SHP77 treated with DMSO at 0.1 percent for 48 hours (cell line): ENCODE data around the gene CDH13.

Experiments
- DNase-seq: peaks from one replicate; lab custom pipeline; 2025; lab: John Stamatoyannopoulos, UW

CDH13 gene

DNA sequence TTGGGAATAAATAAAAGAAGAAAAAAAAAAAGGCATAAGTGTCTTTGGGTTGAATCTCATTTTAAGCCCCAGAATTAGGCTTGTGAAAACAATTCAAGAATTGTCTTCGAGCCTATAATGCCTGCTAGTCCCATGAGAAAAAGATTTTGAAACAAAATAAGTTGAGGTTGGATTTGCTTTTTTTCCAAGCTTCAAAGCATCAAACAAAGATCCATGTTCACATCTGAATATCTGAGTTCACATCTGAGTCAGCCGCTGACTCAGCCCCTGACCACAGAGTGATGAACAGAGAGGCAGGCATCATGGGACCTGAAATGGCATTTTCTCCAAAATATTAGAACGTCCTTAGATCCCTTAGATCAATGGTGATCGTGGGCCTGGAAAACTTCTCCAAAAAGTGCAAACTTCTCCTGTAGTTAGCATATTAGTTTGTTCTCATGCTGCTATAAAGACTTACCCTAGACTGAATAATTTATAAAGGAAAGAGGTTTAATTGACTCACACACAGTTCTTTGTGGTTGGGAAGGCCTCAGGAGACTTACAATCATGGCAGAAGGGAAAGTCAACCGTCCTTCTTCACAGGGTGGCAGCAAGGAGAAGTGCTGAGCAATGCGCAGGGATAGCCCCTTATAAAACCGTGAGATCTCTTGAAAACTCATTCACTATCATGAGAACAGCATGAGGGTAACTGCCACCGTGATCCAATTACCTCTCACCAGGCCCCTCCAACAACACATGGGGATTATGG lies 886.4 kb downstream of the CDH13 start:
- DNase-seq = no peak

DNA sequence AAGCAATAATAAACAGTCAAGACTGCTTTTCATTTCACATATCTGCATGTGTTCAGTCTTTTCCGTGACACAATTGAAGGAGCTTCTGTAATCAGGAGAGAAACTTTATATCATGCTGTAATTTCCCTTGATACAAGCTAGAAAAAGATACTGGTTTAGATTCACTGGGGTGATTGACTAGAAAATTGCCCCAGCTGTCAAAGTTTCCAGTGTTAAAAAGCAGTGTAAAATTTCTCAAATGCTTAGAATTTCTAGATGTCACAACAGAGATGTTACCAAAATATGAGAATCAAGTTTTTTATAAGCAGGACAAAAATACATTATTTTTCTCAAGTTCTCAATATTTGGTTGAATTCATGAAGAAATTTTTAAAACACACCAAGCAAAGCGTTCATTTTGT lies 888.6 kb downstream of the CDH13 start:
- no peak for DNase-seq

DNA sequence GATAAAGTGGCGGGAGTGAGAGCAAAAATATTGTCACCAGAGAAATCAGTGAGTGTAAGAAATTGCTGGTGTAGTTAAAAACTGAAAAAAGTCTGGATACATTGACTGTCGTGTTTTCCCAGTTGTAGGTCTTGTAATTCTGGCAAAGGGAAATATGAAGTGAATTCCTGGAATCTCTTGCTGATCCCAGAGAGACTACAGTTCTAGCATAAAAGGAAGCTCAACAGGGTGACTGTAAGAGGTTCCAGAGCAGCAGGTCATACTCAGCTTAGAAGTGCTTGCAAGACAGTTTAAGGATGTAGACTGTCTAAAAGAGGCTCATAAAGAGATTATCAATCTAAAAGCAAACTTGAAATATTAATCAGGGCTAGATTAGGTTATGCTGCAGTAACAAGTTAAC lies 890.2 kb downstream of the CDH13 start:
- DNase-seq = no peak

DNA sequence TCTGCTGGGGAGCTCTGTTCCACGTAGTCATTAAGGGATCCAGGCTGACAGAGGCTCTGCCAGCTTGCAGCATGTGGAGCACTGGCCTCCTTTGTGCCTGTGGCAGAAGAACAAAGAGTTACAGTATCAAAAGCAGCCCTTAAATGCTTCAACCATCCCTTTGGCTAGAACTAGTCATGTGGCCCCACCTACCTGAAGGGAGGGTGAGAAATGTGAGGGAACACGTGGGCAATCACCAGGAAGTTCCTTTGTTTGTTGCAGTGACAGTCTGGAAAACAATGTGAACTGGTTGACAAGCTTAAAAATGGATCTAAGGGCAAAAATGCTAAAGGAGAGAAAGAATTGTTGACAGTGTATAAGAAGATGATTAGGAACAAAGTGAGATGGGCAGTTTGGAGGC lies 890.6 kb downstream of the CDH13 start:
- DNase-seq = no peak

DNA sequence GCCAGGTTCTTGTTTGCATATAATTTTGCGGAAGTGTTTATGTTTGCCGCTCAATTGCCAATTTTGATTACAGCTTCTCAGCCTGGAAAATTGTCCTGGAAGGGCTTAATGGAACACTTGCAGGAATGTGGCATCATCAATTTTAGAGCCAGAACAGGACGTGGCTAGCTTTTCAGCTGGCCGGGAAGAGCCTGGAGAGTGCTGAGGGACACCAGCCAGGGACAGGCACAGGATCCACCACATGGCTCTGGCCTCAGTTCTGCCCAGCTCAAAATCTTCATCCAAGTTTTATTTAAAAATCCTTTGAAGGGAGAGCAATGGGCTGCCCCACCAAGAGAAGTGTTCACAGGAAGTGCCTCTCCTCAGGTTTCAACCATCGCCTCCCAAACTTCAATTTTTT lies 893.8 kb downstream of the CDH13 start:
- DNase-seq = no peak

DNA sequence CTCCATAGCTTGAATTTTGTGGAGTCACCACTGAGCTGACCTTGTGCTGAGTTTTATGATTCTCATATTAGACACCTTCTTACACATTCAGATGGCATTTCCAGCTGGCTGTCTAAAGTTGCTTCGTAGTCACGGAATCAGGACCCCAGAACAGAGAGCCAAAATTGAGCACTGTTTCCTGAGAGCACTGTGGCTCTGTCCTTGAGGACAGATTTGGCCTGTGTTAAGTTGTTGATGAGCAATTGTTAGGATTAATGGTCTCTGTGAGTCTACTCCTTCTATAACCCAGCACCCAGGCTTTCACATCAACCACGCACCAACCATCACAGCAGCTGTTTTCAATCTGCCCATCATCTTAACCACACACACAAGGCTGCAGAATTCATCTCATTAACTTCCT lies 903.5 kb downstream of the CDH13 start:
- DNase-seq = no peak

DNA sequence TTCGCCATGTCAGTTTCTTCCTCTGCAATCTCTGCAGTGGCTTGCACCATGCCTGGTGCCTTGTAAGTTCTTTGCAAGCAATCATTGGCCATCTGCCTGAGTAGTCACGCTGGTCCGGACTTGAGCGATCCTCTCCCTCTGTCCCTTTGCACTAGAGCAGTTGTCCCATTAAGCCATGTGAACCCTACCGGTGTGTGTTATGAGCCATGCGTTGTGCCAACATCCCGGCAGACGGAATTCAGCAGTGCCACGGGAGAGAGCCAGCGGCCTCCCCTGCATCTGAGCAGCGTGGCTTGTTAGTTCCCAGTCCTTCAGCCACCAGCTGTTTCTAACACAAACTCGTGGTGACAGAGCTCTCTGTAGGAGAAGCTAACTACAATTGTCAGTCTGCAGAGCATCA lies 905.9 kb downstream of the CDH13 start:
- peak; percentile 16 for DNase-seq

DNA sequence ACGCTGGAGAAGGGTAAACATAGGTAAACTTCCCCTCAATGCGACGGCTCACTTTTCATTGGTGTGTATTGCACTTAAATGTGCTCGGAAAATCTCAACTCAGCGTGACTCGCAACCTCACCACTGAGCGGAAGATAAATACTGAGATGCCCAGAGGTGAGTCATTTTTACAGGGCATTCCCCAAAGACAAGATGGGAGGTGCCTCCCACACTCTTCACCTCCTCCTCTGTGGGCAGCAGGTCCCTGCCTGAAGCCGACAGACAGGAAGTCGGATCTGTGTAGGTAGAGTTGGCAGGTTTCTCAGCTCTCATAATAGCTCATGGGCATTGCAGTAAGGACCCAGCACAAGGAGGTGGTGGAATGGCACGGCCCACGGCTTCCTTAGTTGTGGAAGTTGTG lies 906.4 kb downstream of the CDH13 start:
- peak; percentile 48 for DNase-seq

DNA sequence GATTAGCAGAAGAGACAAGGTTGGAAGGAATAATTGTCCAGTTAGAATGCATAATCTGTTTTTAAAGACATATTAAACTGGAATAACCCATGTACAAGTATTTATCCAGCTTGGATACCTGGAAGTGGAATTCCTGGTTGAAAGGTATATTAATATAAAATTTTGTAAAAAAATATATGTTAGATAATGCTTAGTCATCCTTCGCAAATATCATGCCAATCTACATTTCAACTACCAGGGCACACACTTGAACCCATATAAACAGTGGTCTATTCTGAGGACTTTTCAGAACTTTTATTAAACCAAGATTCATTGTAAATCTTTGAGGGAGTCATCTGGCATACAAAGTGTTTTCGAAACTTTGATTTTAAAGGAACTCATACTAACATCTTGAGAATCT lies 911.9 kb downstream of the CDH13 start:
- no peak for DNase-seq

DNA sequence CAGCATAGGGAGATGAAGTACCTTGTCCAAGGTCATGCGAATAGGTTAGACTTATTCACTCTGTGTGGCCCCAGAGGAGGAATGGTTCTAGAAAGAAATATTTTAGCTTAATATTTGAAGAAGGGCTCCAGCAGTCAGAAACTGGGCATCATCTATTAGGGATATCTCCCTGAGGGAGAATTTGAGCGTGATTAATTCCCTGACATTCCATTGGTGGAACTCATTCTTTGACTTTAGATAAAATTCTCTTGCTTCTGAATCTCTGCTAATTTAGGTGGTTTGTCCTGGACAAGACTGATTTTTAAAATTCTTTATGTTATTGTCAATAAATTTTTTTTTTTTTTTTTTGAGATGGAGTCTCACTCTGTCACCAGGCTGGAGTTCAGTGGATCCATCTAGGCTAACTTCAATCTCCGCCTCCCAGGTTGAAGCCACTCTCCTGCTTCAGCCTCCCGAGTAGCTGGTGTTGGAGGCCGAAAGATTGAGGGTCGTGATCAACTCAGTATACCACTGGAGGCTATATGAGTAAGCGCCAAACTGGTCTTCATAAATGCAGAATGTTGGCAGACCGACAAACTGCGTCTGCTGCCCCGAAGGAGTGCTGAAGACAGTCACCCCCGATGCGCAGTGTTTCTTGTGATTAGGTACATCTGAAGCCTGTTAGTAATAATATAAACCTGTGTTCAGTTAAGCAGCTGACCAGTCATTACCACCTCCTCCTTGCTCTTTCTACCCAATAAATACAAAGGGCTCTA lies 913.1 kb downstream of the CDH13 start:
- no peak for DNase-seq

DNA sequence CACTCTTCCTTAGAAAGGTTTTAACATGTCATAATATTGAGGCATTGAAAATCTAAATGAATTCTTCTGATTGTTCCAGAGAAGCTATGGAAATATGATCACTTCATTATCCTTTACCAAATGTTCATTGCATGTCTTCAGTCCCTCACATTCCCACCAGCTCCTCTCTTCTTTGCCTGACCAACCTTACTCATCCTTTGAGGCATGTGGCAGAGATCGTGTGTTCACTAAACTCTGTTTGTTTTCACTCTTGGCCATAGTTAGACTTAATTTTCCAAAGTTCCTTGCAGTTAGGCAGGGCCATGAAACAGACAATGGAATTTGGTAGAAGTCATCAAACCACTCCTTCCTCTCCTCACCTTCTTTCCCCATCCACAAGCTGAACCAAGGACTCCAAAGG lies 914.5 kb downstream of the CDH13 start:
- DNase-seq = no peak

DNA sequence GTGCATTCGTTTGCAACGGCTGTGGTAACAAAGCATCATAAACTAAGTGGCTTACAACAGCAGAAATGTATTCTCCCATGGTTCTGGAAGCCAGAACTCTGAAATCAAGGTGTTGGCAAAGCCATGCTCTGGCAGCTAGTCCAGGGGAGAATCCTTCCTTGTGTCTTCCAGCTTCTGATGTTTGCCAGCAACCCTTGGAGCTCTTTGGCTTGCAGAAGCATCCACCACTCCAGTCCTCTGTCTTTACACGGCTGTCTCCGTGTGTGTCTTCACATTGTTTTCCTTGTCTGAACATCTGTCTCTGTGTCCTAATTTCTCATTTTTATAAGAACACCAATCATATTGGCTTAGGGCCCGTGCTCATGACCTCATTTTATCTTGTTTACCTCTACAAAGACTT lies 915.7 kb downstream of the CDH13 start:
- DNase-seq = no peak

DNA sequence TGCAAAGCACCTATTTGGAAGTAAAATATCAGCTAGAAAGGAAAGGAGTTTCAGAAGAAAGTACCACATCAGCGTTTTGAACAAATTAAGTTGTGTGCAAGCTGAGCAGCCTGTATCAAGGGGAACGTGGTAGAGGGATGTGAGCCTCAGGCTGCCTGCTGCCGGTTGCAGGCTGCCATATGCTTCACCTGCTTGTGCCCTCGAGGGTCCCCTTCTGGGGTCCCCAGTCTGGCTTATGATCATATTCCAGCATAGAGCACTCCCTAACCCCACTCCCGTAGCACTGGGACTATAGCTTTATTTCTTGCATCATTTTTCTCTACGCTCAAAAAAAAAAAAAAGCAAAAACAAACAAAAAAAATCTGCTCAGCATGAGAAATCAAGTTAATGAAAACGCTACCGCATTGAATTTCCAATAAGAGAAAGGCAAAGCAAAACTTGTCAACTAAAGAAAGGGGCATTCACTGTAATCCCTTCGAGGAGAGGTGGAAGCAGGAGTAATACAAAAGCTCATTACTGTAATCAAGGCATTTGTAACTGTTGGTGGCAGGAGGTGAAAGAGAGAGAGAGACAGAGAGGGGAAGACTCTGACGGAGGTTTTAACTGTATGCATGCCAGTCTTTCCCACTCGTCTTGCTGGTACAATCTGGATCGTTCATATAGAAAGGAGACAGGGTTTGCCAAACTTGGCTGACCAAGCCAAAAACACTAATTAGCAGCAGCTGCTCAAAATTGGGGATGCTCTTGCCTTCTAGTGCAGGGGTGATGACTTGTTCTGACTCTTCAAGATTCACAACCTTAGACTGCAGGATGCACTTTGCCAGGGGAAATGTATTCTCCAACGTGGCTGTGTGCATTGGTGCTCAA lies 922.8 kb downstream of the CDH13 start:
- no peak for DNase-seq

DNA sequence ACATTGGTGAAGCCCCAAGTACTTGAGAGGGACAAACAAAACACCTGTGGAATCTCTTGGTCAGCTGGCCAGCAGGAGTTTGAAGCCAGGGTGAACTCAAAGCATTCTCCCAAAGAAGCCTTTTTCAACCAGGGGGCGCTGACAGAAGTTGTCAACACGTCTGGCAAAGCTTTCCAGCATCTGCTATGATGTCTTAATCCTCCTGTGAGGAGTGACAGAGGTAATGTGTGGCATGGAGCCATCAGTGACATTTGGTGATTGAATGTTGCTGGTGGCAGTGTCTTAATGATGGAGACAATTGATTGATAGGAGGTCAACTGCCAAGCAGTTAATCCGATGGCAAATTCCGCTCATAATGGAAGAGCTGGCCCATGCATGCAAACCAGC lies 923.4 kb downstream of the CDH13 start:
- DNase-seq = no peak

DNA sequence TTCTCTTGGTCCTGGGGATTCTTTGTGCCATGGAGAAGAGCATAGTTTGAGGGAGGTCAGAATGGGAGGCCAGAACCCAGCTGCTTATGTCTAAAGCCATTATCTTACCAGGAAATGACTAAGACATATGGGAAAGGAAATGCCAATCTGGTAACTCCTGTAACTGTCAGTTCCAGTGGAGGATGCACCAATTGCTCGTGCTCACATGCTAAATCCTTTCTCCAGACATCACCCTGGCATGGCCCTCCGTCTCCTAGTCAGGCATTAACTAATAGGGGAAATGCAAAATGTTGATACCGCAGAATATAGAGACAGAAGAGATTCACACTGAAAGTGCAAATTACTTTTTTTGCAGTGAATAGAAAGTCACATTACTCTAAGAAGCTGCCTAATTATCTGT lies 925.5 kb downstream of the CDH13 start:
- no peak for DNase-seq

DNA sequence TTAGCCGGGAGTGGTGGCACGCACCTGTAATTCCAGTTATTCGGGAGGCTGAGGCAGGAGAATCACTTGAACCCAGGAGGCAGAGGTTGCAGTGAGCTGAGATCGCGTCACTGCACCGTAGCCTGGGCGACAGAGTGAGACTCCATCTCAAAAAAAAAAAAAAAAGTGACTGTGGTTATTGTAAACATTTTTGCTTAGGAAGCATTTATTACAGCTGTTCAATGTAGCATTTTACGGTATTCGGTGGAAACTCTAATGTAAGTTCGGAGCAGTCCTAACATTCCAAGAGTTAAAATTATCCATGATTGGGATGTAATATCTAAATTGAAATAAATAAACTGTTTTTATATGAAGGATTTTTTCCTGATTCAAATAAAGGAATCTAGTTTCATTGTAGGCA lies 926.2 kb downstream of the CDH13 start:
- DNase-seq = no peak

DNA sequence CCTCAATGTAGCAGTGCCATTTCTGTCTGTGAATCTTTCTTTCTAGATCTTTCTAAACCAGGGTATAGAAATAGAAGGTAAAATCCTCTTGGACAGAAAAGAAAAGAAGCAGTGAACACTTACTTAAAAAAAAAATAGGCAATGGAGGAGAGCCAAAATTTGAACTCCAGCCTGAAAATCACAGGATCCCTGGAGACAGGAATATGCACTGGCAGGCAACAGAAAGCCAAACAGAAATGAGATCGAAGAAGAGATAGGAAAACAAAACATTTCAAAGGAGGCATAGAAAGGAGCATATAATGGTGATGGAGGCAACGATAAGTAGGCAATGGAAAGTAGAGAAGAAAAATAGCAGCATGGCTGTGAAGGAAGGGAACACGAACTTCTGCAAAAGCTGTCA lies 927.3 kb downstream of the CDH13 start:
- no peak for DNase-seq

DNA sequence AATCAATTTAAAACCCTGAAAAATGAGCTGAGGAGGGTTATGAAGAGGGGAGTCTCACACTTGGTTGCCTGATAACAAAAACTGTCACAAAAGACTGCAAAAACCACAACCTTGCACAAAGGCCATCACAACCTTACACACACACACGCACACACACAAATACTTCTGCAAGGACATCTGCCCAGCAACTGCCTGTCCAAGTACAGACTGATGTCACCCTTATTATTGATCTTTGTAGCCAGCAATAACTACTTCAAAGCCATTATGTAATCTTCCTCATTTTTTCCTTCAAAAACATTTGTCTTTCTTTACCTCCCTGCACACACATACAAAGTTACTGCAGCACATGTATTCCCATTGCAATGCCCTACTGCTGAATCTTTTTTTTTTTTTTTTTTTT lies 927.8 kb downstream of the CDH13 start:
- DNase-seq = no peak

DNA sequence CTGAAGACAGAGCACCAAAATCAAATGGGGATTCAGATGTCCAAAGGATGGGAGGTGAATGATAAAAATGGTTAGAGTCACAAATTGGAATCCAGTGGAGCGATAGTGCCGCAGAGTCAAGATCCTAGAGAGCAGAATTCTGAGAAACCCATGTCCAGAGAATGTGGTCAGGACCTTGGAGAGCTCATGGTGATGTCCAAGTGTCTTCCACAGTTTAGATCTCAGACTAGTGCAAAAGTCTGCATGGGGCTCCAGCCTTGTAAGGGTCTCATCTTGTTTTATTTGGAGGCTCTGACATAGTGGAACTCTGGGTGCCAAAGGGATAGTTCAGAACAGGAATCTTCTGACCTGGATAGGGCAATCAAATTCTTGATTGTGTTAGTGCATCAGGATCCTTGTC lies 935.1 kb downstream of the CDH13 start:
- no peak for DNase-seq

DNA sequence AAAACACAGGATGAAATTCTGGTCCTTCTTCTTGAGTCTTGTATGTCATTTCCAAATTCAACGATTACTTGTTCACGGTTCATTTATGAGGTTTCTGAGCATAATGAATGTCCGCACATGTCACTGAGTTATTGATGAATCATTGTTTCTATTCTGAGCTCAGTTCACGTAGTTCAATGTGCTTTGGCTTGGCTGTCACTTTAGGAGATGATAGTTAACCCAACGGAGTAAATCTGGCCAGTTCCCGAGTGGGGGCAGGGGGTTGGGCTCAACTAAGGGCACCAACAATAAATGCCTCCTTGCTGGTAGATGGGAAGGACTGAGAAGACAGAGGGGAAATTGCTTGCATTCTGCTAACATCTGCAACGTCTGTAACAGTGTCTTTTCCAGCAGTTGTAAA lies 941.6 kb downstream of the CDH13 start:
- no peak for DNase-seq

DNA sequence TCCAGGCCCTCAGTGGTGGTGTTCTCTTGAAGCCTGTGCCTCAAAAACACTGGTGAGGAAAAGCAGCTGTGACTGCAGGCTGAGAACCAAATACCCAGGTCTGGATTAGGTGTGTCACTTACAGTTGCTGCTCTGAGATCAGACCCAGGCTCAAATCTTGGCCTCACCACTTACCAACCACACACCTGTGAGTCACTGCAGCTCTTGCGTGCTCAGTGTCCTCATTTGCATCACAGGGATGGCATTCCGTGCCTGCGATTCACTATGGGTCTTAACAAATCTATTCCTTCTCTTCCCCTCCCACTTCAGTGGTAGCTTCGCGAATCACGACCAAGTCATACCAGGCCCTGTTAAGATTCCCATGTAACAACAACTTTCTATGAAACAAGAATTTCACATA lies 947.6 kb downstream of the CDH13 start:
- DNase-seq = no peak

DNA sequence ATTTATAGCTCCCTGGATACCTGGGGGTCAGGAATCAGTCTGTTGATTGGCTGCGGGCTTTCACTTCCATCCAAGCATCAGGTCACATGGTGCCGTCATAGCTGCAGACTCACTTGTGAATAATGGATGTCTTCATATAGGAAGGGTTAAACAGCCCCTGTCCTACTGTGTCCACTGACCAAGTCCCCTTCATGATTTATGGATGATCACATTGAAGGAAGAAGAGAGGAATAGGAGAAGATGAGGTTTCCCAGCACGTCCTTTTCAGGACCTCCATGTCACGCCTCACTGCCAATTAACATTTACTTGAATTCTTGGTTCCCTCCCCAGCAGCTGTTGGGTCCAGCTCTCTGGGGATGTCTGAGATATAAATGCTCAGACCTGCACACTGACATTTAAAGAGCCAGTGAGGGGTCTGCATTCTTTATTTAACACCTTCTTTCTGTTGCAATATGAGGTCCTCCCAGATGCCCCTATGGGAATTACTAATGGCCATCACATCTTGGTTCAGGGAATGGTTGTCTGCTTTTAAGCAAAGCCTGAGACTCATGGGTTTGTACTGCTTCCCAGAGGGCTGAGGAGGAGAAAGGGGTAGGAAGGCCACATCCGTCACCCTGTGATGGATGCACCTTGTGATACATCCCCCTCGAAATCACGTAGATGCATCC lies 950.4 kb downstream of the CDH13 start:
- no peak for DNase-seq
